Hepatocyte (in vitro differentiated cells): ENCODE measurements around the gene PTRHD1.

Experiments
- CTCF ChIP-seq: fragments of 200-600 bp; sonication (generic); IDR thresholded peaks from 2 replicates; pipeline ENCODE4 v1.5.1; 2016; ENCODE audit warnings: antibody characterized with exemption, mild to moderate bottlenecking; ENCODE audit not compliant: poor library complexity
- EZH2 ChIP-seq: fragments of 200-600 bp; sonication (generic); IDR thresholded peaks from 2 replicates; pipeline ENCODE4 v1.6.1; 2016; ENCODE audit warnings: antibody characterized with exemption, mild to moderate bottlenecking, borderline replicate concordance

GRCh38 chr2:24763843-24764242 is 29.3 kb downstream of the PTRHD1 start:
- TF ChIP-seq CTCF (no peak), EZH2 (no peak)
